Glutamatergic neuron (in vitro differentiated cells): Measurements from ENCODE around the gene TPPP3. TPM values are rescaled to one million over a fixed set of nuclear protein-coding genes. Genes with fewer than 3 reads are reported as not detected.
A peak's percentile ranks its signal among the peaks of the same experiment; 100 is the strongest.
"Not testable (repeated sequence)": the region's sequence is repeated elsewhere in the genome, so short reads cannot be mapped to it uniquely, and the experiment has no call there.

Source experiments
- DNase-seq: peaks from one replicate; pipeline ENCODE4 v3.0.0; 2022
- H3K27ac Mint-ChIP-seq: one replicate; pipeline ENCODE4 v1.8.0; 2020; ENCODE audit warnings: mild to moderate bottlenecking, mixed read lengths, inconsistent platforms; ENCODE audit not compliant: unreplicated experiment
- H3K27me3 Mint-ChIP-seq: one replicate; pipeline ENCODE4 v1.8.0; 2020; ENCODE audit warnings: mild to moderate bottlenecking, moderate library complexity, mixed read lengths, inconsistent platforms; ENCODE audit not compliant: unreplicated experiment
- H3K36me3 Mint-ChIP-seq: one replicate; pipeline ENCODE4 v1.8.0; 2020; ENCODE audit warnings: mild to moderate bottlenecking, mixed read lengths, inconsistent platforms; ENCODE audit not compliant: unreplicated experiment
- H3K4me1 Mint-ChIP-seq: one replicate; pipeline ENCODE4 v1.8.0; 2020; ENCODE audit warnings: mild to moderate bottlenecking, low read depth, mixed read lengths, inconsistent platforms; ENCODE audit not compliant: unreplicated experiment
- H3K4me3 Mint-ChIP-seq: one replicate; pipeline ENCODE4 v1.8.0; 2020; ENCODE audit warnings: mild to moderate bottlenecking, mixed read lengths, inconsistent platforms; ENCODE audit not compliant: unreplicated experiment
- H3K9me3 Mint-ChIP-seq: one replicate; pipeline ENCODE4 v1.8.0; 2020; ENCODE audit warnings: mild to moderate bottlenecking, moderate library complexity, mixed read lengths, inconsistent platforms; ENCODE audit not compliant: unreplicated experiment
- total RNA-seq: library from RNA; stranded (reverse); fragmentation: NEBNext Ultra II Directional; extraction: Animal tissue kit (Norgen Biotek cat#: 25700); gene quantifications from one replicate; pipeline ENCODE4 v1.2.1, GENCODE V29; 2021; ENCODE audit not compliant: unreplicated experiment
- TF ChIP-seq, protein P1 (sequence below): fragments of 200-600 bp; sonication (generic); IDR thresholded peaks from one replicate; pipeline ENCODE4 v1.5.0; 2021; ENCODE audit not compliant: partially characterized antibody, unreplicated experiment

Gene TPPP3
- total RNA-seq, 1 donor from 2014 or later = 21.7 TPM

DNA sequence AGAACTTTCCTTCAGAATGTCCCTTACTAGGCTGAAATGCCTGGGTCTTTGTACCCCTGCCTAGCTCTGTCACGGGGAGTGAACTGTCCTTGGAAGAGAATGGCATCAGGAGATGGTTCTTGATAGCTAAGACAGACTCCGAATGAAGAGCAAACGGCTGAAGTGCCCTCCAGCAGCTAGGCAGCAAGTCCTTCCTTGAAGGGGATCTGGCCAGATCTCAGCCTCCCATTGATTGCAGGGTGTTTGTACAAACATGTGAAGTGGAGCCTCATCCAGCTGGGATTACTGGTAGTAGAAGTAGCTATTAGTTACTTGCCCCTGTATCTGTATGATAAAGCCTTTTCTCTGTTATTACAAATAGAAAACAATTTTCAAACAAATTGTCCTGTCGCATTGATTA lies 35.7 kb downstream of the TPPP3 start:
- Mint-ChIP-seq H3K4me1 (peaks cover 3% of the 10 kb centered on the region), H3K9me3 (peaks cover 2% of the 10 kb centered on the region), H3K27me3 (peaks cover 5% of the 10 kb centered on the region), H3K27ac (no peak overlapping the region), H3K36me3 (no peaks in the 10 kb centered on the region), H3K4me3 (no peak overlapping the region)
- TF ChIP-seq, protein P1, sequence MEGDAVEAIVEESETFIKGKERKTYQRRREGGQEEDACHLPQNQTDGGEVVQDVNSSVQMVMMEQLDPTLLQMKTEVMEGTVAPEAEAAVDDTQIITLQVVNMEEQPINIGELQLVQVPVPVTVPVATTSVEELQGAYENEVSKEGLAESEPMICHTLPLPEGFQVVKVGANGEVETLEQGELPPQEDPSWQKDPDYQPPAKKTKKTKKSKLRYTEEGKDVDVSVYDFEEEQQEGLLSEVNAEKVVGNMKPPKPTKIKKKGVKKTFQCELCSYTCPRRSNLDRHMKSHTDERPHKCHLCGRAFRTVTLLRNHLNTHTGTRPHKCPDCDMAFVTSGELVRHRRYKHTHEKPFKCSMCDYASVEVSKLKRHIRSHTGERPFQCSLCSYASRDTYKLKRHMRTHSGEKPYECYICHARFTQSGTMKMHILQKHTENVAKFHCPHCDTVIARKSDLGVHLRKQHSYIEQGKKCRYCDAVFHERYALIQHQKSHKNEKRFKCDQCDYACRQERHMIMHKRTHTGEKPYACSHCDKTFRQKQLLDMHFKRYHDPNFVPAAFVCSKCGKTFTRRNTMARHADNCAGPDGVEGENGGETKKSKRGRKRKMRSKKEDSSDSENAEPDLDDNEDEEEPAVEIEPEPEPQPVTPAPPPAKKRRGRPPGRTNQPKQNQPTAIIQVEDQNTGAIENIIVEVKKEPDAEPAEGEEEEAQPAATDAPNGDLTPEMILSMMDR = no peak
- DNase-seq = no peak

DNA sequence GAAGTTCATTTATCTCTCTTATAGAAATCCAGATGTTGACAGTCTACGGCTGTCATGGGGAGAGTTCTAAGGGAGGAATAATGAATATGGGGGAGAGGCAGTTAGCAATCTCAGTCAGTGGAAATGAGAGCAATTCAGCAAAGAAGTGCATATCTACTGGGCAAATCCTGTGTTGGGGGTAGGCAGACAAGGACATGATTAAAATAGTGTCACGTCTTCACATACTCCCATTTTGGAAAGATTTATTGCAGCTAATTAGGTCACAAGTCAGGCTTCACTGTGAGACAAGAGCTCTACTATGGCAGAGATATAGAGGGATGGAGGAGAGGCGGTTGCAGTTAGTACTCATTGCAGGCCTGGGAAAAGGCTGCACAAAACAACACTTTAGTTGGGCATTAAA lies 36.9 kb downstream of the TPPP3 start:
- DNase-seq = no peak
- H3K4me1 Mint-ChIP-seq = peaks cover 3% of the 10 kb centered on the region
- peaks cover 2% of the 10 kb centered on the region for H3K9me3 Mint-ChIP-seq
- H3K4me3 Mint-ChIP-seq = no peak overlapping the region
- peaks cover 5% of the 10 kb centered on the region for H3K27me3 Mint-ChIP-seq
- H3K36me3 Mint-ChIP-seq = no peaks in the 10 kb centered on the region
- TF ChIP-seq, protein P1 = no peak
- H3K27ac Mint-ChIP-seq = no peak overlapping the region

DNA sequence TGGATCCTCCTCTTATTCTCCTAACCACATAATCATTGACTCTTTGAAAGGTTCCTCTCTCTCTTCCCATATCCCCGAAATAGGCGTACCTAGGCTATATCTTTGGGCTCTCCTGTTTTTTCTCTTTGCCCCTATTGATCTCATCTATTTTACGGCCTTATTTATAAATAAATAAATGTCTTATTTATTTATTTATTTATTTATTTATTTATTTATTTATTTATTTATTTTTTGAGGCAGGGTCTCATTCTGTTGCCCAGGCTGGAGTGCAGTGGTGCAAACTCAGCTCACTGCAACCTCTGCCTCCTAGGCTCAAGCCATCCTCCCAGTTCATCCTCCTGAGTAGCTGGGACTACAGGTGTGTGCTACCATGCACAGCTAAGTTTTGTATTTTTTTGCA lies 40.8 kb downstream of the TPPP3 start:
- DNase-seq, H3K4me3 Mint-ChIP-seq, H3K27ac Mint-ChIP-seq, H3K36me3 Mint-ChIP-seq, H3K9me3 Mint-ChIP-seq, H3K27me3 Mint-ChIP-seq, H3K4me1 Mint-ChIP-seq: not testable (repeated sequence)

DNA sequence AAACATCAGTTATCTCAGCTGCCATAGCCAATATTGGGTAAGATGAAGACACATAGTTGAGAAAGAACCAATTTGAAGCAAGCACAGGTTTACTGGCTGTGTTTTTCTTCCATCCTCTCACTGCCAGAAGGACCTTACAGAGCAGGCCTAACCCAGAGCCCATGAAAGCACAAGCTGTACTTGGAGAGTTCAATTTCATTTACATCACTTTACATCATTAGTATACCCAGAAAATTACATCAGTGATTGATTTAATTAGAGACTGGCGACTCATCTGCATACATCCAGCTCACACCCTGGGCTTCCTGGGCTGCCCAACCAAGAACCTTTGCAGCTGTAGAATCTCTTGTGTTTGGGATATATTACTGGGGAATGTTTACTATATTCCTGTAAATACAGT lies 43.0 kb downstream of the TPPP3 start:
- Mint-ChIP-seq H3K4me1 (no peaks in the 10 kb centered on the region), H3K9me3 (peaks cover 2% of the 10 kb centered on the region), H3K27ac (no peak overlapping the region), H3K27me3 (no peaks in the 10 kb centered on the region), H3K4me3 (no peak overlapping the region), H3K36me3 (no peaks in the 10 kb centered on the region)
- TF ChIP-seq, protein P1 = no peak
- DNase-seq = no peak

DNA sequence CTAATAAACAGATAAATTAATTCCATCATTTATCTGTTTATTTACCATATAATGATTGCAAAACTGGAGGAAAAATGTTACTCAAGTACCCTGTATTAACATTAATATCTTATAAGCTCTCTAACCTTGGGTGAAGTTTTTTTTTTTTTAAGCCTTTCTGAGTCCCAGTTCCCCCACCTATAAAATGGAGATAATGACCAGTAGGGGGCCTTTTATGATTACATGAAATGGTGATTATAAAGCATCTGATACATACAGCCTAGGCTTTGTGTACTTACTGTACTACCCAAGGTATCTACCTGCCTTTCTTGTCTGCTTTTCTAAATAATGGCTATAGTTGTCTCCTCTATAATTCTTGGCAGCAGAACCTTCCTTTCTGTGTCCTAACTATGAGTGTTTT lies 44.1 kb downstream of the TPPP3 start:
- Mint-ChIP-seq H3K4me3 (no peak overlapping the region), H3K27me3 (no peaks in the 10 kb centered on the region), H3K36me3 (no peaks in the 10 kb centered on the region), H3K9me3 (peaks cover 2% of the 10 kb centered on the region), H3K27ac (no peak overlapping the region), H3K4me1 (no peaks in the 10 kb centered on the region)
- DNase-seq = no peak
- TF ChIP-seq, protein P1 = peak; percentile 59

DNA sequence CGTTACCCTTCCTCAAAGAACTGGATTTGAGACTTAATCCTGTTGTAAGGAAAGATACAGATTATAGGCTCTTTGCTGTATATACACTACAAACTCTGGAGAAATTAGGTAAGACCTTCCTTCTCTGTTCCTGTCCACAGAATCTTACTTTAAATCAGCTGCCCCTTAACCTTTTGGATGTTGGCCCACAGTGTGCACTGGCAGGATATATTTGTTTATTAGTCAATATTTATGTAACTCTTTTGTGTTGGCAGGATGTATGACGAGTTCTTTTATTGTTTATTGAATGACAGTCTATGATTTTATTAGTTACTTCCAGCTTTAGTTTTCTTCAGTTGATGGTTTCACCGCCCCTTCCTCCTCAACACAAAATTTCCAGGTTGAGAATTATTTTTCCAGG lies 47.0 kb downstream of the TPPP3 start:
- Mint-ChIP-seq H3K4me1 (no peaks in the 10 kb centered on the region), H3K27me3 (no peaks in the 10 kb centered on the region), H3K27ac (no peak overlapping the region), H3K36me3 (no peaks in the 10 kb centered on the region), H3K4me3 (no peak overlapping the region), H3K9me3 (no peaks in the 10 kb centered on the region)
- DNase-seq = no peak
- TF ChIP-seq, protein P1 = no peak
